Spleen (tissue), 7 donors: ENCODE results near the gene MED13L.

ENCODE experiments used
- POLR2A ChIP-seq, 3 donors: fragments of 450-650 bp; IDR thresholded peaks; one replicate each; pipeline ENCODE4 v1.5.1; 2017; ENCODE audit warnings: antibody characterized with exemption in 3 of 3, mild to moderate bottlenecking in 1 of 3
- POLR2AphosphoS5 ChIP-seq, 3 donors: sonication (generic); formaldehyde crosslinking; IDR thresholded peaks; one replicate each; pipeline ENCODE4 v1.5.1; 2017; ENCODE audit warnings: antibody characterized with exemption in 3 of 3
- TF ChIP-seq, protein P1 (sequence below), 11 experiments: fragments of 200-600 bp in 7 of 11; fragments of 450-650 bp in 4 of 11; sonication (generic) in 4 of 11; IDR thresholded peaks in 8 of 11; conservative IDR thresholded peaks in 3 of 11; 1 replicate in 7 of 11; 2 replicates in 4 of 11; pipeline versions ENCODE4 v1.4.0 to v1.8.0; 2016 to 2021; ENCODE audit warnings: antibody characterized with exemption in 11 of 11, inconsistent platforms in 4 of 11, mild to moderate bottlenecking in 1 of 11
- donor health status: DM: no; HTN: no; CAD: no; lungs with moderate emphysema.
- donor health status: DM: no; HTN: no; CAD: no.
- donor health status: DM: no; HTN: no; CAD: no.

DNA sequence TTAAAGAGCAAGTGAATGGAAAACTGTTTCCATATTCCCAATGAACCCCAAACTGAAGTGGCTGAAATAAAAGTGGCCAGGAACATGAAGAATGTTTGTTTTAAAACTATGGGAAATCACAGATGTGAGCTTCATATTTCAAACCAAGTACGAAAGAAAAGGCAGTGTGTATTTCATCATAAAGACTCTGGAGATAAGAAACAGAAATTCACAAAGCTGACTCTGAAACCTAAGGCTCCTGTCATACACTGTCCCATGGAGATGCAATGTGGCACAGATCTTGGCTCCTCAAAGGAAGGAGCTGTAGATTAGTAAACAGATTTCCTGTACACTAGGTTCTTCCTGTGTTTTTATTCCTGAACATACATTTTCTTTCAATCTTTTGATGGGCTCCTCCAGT is 304.4 kb downstream of the MED13L start:
- TF ChIP-seq POLR2A (IDR thresholded peaks at IDR 0.05) (no peak), POLR2AphosphoS5 (IDR thresholded peaks at IDR 0.05) (no peak)
- TF ChIP-seq, protein P1, sequence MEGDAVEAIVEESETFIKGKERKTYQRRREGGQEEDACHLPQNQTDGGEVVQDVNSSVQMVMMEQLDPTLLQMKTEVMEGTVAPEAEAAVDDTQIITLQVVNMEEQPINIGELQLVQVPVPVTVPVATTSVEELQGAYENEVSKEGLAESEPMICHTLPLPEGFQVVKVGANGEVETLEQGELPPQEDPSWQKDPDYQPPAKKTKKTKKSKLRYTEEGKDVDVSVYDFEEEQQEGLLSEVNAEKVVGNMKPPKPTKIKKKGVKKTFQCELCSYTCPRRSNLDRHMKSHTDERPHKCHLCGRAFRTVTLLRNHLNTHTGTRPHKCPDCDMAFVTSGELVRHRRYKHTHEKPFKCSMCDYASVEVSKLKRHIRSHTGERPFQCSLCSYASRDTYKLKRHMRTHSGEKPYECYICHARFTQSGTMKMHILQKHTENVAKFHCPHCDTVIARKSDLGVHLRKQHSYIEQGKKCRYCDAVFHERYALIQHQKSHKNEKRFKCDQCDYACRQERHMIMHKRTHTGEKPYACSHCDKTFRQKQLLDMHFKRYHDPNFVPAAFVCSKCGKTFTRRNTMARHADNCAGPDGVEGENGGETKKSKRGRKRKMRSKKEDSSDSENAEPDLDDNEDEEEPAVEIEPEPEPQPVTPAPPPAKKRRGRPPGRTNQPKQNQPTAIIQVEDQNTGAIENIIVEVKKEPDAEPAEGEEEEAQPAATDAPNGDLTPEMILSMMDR (IDR thresholded peaks at IDR 0.05 in 8 of 11, conservative IDR thresholded peaks at IDR 0.05 in 3 of 11), result no peak
